ENCODE data around the gene ACOX3.
"Not testable (repeated sequence)": the region's sequence is repeated elsewhere in the genome, so short reads cannot be mapped to it uniquely, and the experiment has no call there.

Gene ACOX3

DNA sequence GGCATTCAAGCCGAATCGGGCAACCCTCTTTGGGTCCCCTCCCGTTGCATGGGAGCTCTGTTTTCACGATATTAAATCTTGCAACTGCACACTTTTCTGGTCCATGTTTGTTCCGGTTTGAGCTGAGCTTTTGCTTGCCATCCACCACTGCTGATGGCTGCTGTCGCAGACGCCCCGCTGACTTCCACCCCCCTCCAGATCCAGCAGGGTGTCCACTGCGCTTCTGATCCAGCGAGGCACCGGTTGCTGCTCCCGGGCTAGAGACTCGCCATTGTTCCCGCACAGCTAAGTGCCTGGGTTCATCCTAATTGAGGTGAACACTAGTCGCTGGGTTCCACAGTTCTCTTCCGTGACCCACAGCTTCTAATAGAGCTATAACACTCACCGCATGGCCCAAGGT, 13.3 kb downstream of the ACOX3 start:
- H3K27me3 Mint-ChIP-seq (ENCODE audit: low read depth) = no peaks in the 10 kb centered on the region
- peak overlapping the region; percentile 47 to 97 (median 96) for H3K27ac Mint-ChIP-seq
- peak overlapping the region; percentile 85 to 97 (median 97) for H3K4me3 Mint-ChIP-seq
- no peak for TF ChIP-seq CTCF (IDR thresholded peaks at IDR 0.05; ENCODE audit: unreplicated experiment in 3 of 3)
- H3K9me3 Mint-ChIP-seq = no peaks in the 10 kb centered on the region
- H3K4me1 Mint-ChIP-seq = peaks cover 36% of the 10 kb centered on the region
- peaks cover 4% of the 10 kb centered on the region for H3K36me3 Mint-ChIP-seq (ENCODE audit: low read depth)

DNA sequence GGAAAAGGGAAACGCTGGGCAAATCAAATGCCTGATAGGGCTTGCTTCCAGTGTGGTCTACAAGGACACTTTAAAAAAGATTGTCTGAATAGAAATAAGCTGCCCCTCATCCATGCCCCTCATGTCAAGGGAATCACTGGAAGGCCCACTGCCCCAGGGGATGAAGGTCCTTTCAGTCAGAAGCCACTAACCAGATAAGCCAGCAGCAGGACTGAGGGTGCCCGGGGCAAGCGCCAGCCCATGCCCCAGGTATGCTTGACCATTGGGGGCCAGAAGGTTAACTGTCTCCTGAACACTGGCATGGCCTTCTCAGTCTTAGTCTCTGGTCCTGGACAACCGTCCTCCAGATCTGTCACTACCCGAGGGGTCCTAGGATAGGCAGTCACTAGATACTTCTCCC, 17.7 kb downstream of the ACOX3 start:
- H3K4me1 Mint-ChIP-seq = peaks cover 38% of the 10 kb centered on the region
- no peaks in the 10 kb centered on the region for H3K27me3 Mint-ChIP-seq (ENCODE audit: low read depth)
- no peaks in the 10 kb centered on the region for H3K9me3 Mint-ChIP-seq
- H3K36me3 Mint-ChIP-seq (ENCODE audit: low read depth) = peaks cover 4% of the 10 kb centered on the region
- TF ChIP-seq CTCF (IDR thresholded peaks at IDR 0.05; ENCODE audit: unreplicated experiment in 3 of 3) = no peak
- H3K27ac Mint-ChIP-seq = no peak overlapping the region
- no peak overlapping the region for H3K4me3 Mint-ChIP-seq

- Mint-ChIP-seq H3K36me3 (ENCODE audit: low read depth) (peaks cover 4% of the 10 kb centered on the region), H3K4me3 (no peak overlapping the region), H3K27ac (no peak overlapping the region), H3K4me1 (peaks cover 38% of the 10 kb centered on the region), H3K27me3 (ENCODE audit: low read depth) (no peaks in the 10 kb centered on the region), H3K9me3 (no peaks in the 10 kb centered on the region)
- no peak for TF ChIP-seq CTCF (IDR thresholded peaks at IDR 0.05; ENCODE audit: unreplicated experiment in 3 of 3)
These were observed 18.2 kb downstream of the ACOX3 start for GRCh38 chr4:8422327-8422726.

- H3K4me3 Mint-ChIP-seq; H3K9me3 Mint-ChIP-seq; H3K36me3 Mint-ChIP-seq (ENCODE audit: low read depth); H3K27ac Mint-ChIP-seq; H3K27me3 Mint-ChIP-seq (ENCODE audit: low read depth): not testable (repeated sequence)
- H3K4me1 Mint-ChIP-seq = peaks cover 23% of the 10 kb centered on the region
These were observed 20.4 kb downstream of the ACOX3 start for GRCh38 chr4:8420151-8420550.

- Mint-ChIP-seq H3K4me1 (peaks cover 17% of the 10 kb centered on the region), H3K9me3 (no peaks in the 10 kb centered on the region), H3K27me3 (ENCODE audit: low read depth) (no peaks in the 10 kb centered on the region), H3K4me3 (no peak overlapping the region), H3K27ac (no peak overlapping the region), H3K36me3 (ENCODE audit: low read depth) (peaks cover 11% of the 10 kb centered on the region)
- TF ChIP-seq CTCF (IDR thresholded peaks at IDR 0.05; ENCODE audit: unreplicated experiment in 3 of 3) = no peak
These were observed 21.1 kb downstream of the ACOX3 start for GRCh38 chr4:8419222-8420041.

DNA sequence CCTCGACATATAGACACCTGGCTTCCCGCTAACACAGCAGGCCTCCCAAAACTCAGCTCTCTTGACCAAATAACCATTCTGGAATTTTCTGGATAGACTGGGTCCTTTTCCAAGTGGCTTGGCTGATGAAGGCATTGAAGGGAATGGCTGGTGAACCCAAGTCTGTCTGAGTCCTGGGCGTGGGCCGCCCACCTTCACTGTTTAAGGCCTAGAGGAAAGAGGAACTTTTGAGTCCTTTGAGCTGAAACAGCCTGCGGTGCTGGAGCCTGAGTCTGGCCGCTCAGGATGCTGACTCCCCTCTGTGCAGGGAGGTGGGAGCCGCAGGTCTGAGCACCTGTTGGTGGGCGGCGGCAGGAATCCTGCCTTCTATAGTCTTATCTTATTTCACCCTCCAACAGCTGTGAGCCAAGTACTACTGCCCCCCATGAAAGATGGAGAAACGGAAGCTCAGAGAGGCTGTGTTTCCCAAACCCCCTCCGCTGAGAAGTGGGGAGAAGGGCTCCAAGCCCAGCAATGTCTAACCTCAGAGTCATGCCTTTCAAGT, 23.4 kb downstream of the ACOX3 start:
- no peak overlapping the region for H3K27ac Mint-ChIP-seq

More for the DNA sequence above, 23.4 kb downstream of the ACOX3 start:
- peaks cover 17% of the 10 kb centered on the region for H3K4me1 Mint-ChIP-seq
- H3K9me3 Mint-ChIP-seq = no peaks in the 10 kb centered on the region
- peaks cover 18% of the 10 kb centered on the region for H3K36me3 Mint-ChIP-seq (ENCODE audit: low read depth)
- H3K4me3 Mint-ChIP-seq = no peak overlapping the region
- TF ChIP-seq CTCF (IDR thresholded peaks at IDR 0.05; ENCODE audit: unreplicated experiment in 3 of 3) = no peak
- no peaks in the 10 kb centered on the region for H3K27me3 Mint-ChIP-seq (ENCODE audit: low read depth)
